ENCODE measurements around the gene CCT5. TPM values are rescaled to one million over a fixed set of nuclear protein-coding genes. Genes with fewer than 3 reads are reported as not detected.
"Not testable (repeated sequence)": the region's sequence is repeated elsewhere in the genome, so short reads cannot be mapped to it uniquely, and the experiment has no call there.

CCT5 gene
- total RNA-seq, 1 donor from 2014 or later, result 93.2 TPM

DNA sequence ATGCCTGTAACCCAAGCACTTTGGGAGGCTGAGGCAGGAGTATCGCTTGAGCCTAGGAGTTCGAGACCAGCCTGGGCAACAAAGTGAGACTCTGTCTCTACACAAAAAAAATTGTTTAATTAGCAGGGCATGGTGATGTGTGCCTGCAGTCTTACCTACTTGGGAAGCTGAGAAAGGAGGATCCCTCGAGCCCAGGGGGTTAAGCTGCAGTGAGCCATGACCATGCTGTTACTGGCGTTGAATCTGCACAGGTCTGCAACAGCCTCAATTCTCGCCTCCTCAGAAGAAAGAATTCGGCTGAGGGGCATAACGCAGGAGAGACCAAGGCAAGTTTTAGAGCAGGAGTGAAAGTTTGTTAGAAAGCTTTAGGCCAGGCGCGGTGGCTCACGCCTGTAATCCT, 18.0 kb downstream of the CCT5 start:
- Histone ChIP-seq H3K27ac (replicated peaks) (no peak overlapping the region), H3K4me1 (no peaks in the 10 kb centered on the region), H3K36me3 (peaks cover 29% of the 10 kb centered on the region), H3K4me3 (no peak overlapping the region), H3K27me3 (ENCODE audit: low read depth) (no peaks in the 10 kb centered on the region), H3K9me3 (replicated peaks) (no peaks in the 10 kb centered on the region)
- DNase-seq, result no peak
- TF ChIP-seq, protein P1, sequence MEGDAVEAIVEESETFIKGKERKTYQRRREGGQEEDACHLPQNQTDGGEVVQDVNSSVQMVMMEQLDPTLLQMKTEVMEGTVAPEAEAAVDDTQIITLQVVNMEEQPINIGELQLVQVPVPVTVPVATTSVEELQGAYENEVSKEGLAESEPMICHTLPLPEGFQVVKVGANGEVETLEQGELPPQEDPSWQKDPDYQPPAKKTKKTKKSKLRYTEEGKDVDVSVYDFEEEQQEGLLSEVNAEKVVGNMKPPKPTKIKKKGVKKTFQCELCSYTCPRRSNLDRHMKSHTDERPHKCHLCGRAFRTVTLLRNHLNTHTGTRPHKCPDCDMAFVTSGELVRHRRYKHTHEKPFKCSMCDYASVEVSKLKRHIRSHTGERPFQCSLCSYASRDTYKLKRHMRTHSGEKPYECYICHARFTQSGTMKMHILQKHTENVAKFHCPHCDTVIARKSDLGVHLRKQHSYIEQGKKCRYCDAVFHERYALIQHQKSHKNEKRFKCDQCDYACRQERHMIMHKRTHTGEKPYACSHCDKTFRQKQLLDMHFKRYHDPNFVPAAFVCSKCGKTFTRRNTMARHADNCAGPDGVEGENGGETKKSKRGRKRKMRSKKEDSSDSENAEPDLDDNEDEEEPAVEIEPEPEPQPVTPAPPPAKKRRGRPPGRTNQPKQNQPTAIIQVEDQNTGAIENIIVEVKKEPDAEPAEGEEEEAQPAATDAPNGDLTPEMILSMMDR (IDR thresholded peaks at IDR 0.05; ENCODE audit: borderline replicate concordance), result no peak
- intact Hi-C loops (cut with micrococcal nuclease), result no loop called here

- intact Hi-C loops (cut with micrococcal nuclease), result no loop called here
- no peak for DNase-seq
- Histone ChIP-seq H3K27me3 (ENCODE audit: low read depth) (no peaks in the 10 kb centered on the region), H3K36me3 (no peaks in the 10 kb centered on the region), H3K27ac (replicated peaks) (no peak overlapping the region), H3K4me3 (no peak overlapping the region), H3K4me1 (no peaks in the 10 kb centered on the region), H3K9me3 (replicated peaks) (no peaks in the 10 kb centered on the region)
- TF ChIP-seq, protein P1 (IDR thresholded peaks at IDR 0.05; ENCODE audit: borderline replicate concordance), result no peak
Observed at GRCh38 chr5:10272053-10272874, 22.2 kb downstream of the CCT5 start.

- H3K9me3 ChIP-seq (replicated peaks); H3K27ac ChIP-seq (replicated peaks); H3K27me3 ChIP-seq (ENCODE audit: low read depth); intact Hi-C loops (cut with micrococcal nuclease); H3K4me1 ChIP-seq; DNase-seq; H3K4me3 ChIP-seq; H3K36me3 ChIP-seq: not testable (repeated sequence)
Observed at GRCh38 chr5:10272875-10273209, 22.8 kb downstream of the CCT5 start.

- no peak overlapping the region for H3K27ac ChIP-seq (replicated peaks)
Observed at GRCh38 chr5:10275460-10275859, 25.4 kb downstream of the CCT5 start.

GRCh38 chr5:10275991-10276390, 25.9 kb downstream of the CCT5 start:
- Histone ChIP-seq H3K27me3 (ENCODE audit: low read depth) (no peaks in the 10 kb centered on the region), H3K27ac (replicated peaks) (no peak overlapping the region), H3K4me1 (no peaks in the 10 kb centered on the region), H3K36me3 (peaks cover 5% of the 10 kb centered on the region), H3K9me3 (replicated peaks) (no peaks in the 10 kb centered on the region), H3K4me3 (no peak overlapping the region)
- DNase-seq, result no peak
- TF ChIP-seq, protein P1 (IDR thresholded peaks at IDR 0.05; ENCODE audit: borderline replicate concordance), result no peak
- intact Hi-C loops (cut with micrococcal nuclease), result no loop called here

More at GRCh38 chr5:10275460-10275859, 25.4 kb downstream of the CCT5 start:
- no peaks in the 10 kb centered on the region for H3K9me3 ChIP-seq (replicated peaks)
- intact Hi-C loops (cut with micrococcal nuclease), result no loop called here
- H3K4me3 ChIP-seq, result no peak overlapping the region
- no peaks in the 10 kb centered on the region for H3K27me3 ChIP-seq (ENCODE audit: low read depth)
- TF ChIP-seq, protein P1 (IDR thresholded peaks at IDR 0.05; ENCODE audit: borderline replicate concordance), result no peak
- DNase-seq, result no peak
- H3K36me3 ChIP-seq, result peaks cover 5% of the 10 kb centered on the region
- no peaks in the 10 kb centered on the region for H3K4me1 ChIP-seq

GRCh38 chr5:10276691-10277090, 26.6 kb downstream of the CCT5 start:
- no peaks in the 10 kb centered on the region for H3K4me1 ChIP-seq
- peaks cover 5% of the 10 kb centered on the region for H3K36me3 ChIP-seq
- intact Hi-C loops (cut with micrococcal nuclease), result no loop called here
- H3K9me3 ChIP-seq (replicated peaks), result no peaks in the 10 kb centered on the region
- no peak overlapping the region for H3K27ac ChIP-seq (replicated peaks)
- TF ChIP-seq, protein P1 (IDR thresholded peaks at IDR 0.05; ENCODE audit: borderline replicate concordance), result no peak
- H3K27me3 ChIP-seq (ENCODE audit: low read depth), result no peaks in the 10 kb centered on the region
- DNase-seq, result no peak
- no peak overlapping the region for H3K4me3 ChIP-seq

Data from left ventricle myocardium inferior (tissue), 1 donor.